ENCODE data around the gene MAP3K21. TPM values are rescaled to one million over a fixed set of nuclear protein-coding genes. Genes with fewer than 3 reads are reported as not detected.

The MAP3K21 gene
- total RNA-seq, 1 donor from 2014 or later = 2.6 TPM

GRCh38 chr1:233326811-233327650 is 493 bp upstream of the MAP3K21 start:
- ATAC-seq = peak; percentile 98

- peak; percentile 29 for ATAC-seq
Measured at GRCh38 chr1:233328142-233328921, 808 bp downstream of the MAP3K21 start.

DNA sequence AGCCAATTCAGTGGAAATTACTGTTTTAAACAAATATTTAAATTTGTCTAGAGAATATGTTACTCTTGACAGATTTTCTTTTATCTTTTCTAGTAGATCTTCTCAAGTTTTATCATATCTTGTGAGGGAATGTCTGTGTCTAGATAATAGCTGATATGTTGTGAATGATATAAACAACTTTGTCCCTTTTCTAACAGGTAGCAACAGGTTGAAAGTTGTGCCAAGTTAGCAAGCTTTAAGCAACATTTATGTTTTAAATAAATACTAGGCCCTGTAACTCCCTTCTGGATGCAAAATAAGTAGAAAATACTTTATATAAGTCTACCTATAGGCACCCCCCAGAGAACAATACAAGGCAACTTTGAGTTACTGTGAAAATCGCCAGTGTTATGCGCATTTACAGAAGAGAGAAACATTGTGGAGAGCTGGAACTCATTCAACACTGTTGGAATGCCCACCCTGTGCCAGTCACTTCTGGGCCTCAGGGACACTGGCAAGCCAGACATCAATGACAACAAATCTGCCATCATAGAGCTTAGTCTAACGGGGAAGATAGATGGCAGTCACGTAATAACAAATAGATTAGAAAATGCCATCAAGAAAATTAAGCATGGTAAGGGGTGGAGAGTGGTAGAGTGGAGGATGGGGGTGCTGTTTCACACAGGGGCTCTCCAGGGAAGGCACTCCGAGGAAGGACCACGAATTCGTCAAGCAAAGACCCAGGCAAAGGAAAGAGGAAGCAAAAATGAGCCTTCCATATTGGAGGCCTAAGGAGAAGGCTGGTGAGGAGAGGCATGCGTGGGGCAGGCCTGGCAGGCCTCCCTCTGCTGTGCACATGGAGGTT is 4.4 kb downstream of the MAP3K21 start:
- no peak for ATAC-seq

DNA sequence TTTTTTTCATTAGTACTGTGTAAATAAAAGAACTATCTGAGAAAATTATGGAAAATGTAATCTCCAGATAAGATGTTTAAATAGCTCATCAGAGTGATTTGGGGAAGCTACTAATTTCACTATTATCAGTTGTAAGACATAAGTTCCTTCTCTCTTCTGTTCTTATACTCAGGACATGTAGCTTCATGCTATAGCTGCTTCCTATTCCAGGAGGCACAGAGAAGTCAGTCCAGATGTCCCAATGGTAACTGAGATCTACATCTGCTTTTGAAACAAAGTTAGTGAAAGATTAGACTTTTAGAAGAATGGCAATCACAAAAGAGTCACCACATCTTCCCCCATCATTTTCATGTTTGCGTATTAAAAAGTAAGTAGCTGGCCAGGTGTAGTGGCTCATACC is 5.6 kb downstream of the MAP3K21 start:
- no peak for ATAC-seq

- ATAC-seq = no peak
Measured at GRCh38 chr1:233334092-233334491, 6.6 kb downstream of the MAP3K21 start.

- ATAC-seq = no peak
Measured at GRCh38 chr1:233336554-233337456, 9.3 kb downstream of the MAP3K21 start.

- no peak for ATAC-seq
Measured at GRCh38 chr1:233337505-233337904, 10.0 kb downstream of the MAP3K21 start.

GRCh38 chr1:233338102-233338501 is 10.6 kb downstream of the MAP3K21 start:
- ATAC-seq = no peak

GRCh38 chr1:233340031-233340555 is 12.6 kb downstream of the MAP3K21 start:
- no peak for ATAC-seq

DNA sequence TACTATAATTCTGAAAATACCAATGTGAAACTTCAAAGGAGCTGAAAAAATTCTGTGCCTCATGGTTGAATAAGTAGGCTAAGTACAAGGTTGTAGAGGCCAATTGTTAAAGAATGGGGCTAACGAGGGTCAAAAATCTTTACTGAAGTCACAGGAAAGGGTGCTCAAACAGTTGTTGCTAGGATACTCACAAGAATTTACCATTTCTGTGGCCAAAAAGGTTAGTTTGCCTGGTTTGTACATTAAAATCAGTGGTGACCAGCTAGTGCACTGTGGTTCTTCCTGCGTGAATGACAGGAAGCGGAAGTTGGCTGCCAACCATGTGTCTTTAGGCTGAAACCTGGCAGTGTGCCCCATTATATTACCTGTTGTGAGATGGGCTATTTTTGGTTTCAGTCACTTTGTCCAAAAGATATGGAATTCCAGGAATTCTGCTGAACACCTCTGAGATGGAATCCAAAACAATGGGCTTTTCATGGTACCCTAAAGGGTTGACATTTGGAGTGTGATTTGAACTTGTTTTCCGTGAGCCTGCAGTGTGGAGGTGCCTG is 13.5 kb downstream of the MAP3K21 start:
- ATAC-seq = no peak

GRCh38 chr1:233342086-233342485 is 14.6 kb downstream of the MAP3K21 start:
- ATAC-seq = no peak

DNA sequence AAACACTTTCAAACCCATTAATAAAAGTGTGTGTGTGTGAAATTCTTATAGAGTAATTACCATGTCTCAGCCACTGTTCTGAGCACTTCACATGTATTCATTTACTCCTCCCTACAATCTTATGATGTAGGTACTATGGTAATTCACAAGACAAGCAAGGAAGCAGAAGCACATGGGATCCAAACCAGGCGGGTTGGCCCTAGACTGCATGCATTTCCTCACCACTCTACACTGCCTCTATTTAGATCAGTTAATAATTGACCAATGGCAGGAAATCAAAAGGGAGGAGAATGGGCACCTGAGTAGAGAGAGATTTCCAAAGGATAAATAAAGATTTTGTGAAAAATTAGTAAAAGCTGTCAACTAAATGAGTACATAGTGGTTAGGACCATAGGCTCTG is 15.7 kb downstream of the MAP3K21 start:
- no peak for ATAC-seq

DNA sequence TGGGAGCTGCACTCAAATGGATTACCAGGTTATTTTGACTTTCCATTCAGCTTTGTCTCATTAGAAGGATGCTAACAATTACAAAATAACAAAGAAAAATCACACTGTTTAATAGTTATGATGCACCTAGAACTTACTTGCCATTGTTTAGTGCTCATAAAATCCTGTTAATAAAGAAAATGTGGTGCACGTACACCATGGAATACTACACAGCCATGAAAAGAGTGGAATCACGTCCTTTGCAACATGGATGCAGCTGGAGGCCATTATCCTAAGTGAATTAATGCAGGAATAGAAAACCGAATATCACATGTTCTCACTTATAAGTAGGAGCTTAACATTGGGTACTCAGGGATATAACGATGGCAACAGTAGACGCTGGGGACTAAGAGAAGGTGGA is 19.8 kb downstream of the MAP3K21 start:
- no peak for ATAC-seq

- ATAC-seq = no peak
Measured at GRCh38 chr1:233349137-233349536, 21.6 kb downstream of the MAP3K21 start.

- ATAC-seq = no peak
Measured at GRCh38 chr1:233354983-233355382, 27.5 kb downstream of the MAP3K21 start.

GRCh38 chr1:233355841-233356704 is 28.5 kb downstream of the MAP3K21 start:
- no peak for ATAC-seq

- no peak for ATAC-seq
Measured at GRCh38 chr1:233356705-233356987, 29.1 kb downstream of the MAP3K21 start.

GRCh38 chr1:233357595-233358397 is 30.3 kb downstream of the MAP3K21 start:
- no peak for ATAC-seq

GRCh38 chr1:233359431-233359830 is 31.9 kb downstream of the MAP3K21 start:
- ATAC-seq = no peak

DNA sequence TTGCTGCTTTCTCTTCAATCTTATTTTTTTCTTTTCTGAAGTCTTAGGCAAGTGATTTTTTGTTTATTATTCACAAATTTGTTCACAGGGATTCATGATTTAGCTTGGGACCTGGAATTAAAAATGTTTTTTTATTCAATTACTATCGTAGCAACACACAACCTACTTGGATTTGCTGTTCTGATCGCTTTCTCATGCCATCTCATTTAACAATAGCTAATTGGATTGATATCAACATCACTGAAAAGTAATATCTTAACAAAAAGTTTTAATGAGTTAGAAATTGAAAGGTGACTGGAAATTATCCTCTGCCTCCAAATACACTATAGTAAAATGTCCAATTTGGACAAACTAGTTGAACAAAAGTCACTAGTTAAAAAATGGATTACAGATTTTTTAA is 32.4 kb downstream of the MAP3K21 start:
- no peak for ATAC-seq

Data from esophagus mucosa (tissue), 1 donor.